ENCODE measurements around the gene JARID2.

GRCh38 chr6:15547400-15547799 lies 301.5 kb downstream of the JARID2 start:
- TF ChIP-seq GATA2 (IDR thresholded peaks at IDR 0.05; ENCODE audit: low read depth, low read length), result no peak
- no peak for TF ChIP-seq GATA3 (IDR thresholded peaks at IDR 0.05; ENCODE audit: low read depth, low read length)

Measured in SH-SY5Y (cell line).